Activated CD4-positive, CD25-positive, alpha-beta regulatory T cell (primary cell): Measurements from ENCODE around the gene MEST.
"Not testable (repeated sequence)": the region's sequence is repeated elsewhere in the genome, so short reads cannot be mapped to it uniquely, and the experiment has no call there.

Source experiments
- DNase-seq, 4 experiments: peaks; one replicate each; lab custom pipeline; 2025; lab: John Stamatoyannopoulos, UW

The MEST gene

GRCh38 chr7:130485734-130486113, 6.2 kb upstream of the MEST start:
- DNase-seq = no peak

- DNase-seq = peak in 2 of 4 experiments; percentile 6 to 21
These were observed 5.6 kb upstream of the MEST start for GRCh38 chr7:130486114-130486953.

- DNase-seq = no peak
These were observed 4.9 kb upstream of the MEST start for GRCh38 chr7:130486954-130487436.

- no peak for DNase-seq
These were observed 3.3 kb upstream of the MEST start for GRCh38 chr7:130488392-130489139.

- DNase-seq = no peak
These were observed 2.5 kb upstream of the MEST start for GRCh38 chr7:130489140-130489983.

- no peak for DNase-seq
These were observed 1.5 kb upstream of the MEST start for GRCh38 chr7:130490311-130490791.

GRCh38 chr7:130490888-130491804, 739 bp upstream of the MEST start:
- DNase-seq = no peak

GRCh38 chr7:130492523-130493274, 814 bp downstream of the MEST start:
- DNase-seq = no peak

GRCh38 chr7:130493275-130493873, 1.5 kb downstream of the MEST start:
- no peak for DNase-seq

GRCh38 chr7:130494431-130494858, 2.6 kb downstream of the MEST start:
- DNase-seq = no peak

- no peak for DNase-seq
These were observed 8.6 kb downstream of the MEST start for GRCh38 chr7:130500463-130500862.

GRCh38 chr7:130500910-130501309, 9.0 kb downstream of the MEST start:
- no peak for DNase-seq

GRCh38 chr7:130505753-130506152, 13.9 kb downstream of the MEST start:
- no peak for DNase-seq

- no peak for DNase-seq
These were observed 14.5 kb downstream of the MEST start for GRCh38 chr7:130506358-130506757.

GRCh38 chr7:130512038-130512437, 20.2 kb downstream of the MEST start:
- not testable (repeated sequence) for DNase-seq

GRCh38 chr7:130513447-130513846, 21.6 kb downstream of the MEST start:
- no peak for DNase-seq

- no peak for DNase-seq
These were observed 23.6 kb downstream of the MEST start for GRCh38 chr7:130515315-130516040.

- no peak for DNase-seq
These were observed 29.5 kb downstream of the MEST start for GRCh38 chr7:130521258-130521951.
